SK-N-MC (cell line): ENCODE measurements around the gene ASB2.

ENCODE experiments used
- DNase-seq: peaks from one replicate; pipeline ENCODE4 v3.0.0-alpha.2; 2011; ENCODE audit warnings: low read depth, low spot score
- H3K27ac ChIP-seq: fragments of 200-600 bp; sonication (generic); 2 replicates; pipeline ENCODE4 v1.5.1; 2016; ENCODE audit warnings: mixed run types
- H3K36me3 ChIP-seq: fragments of 200-600 bp; sonication (generic); 2 replicates; pipeline ENCODE4 v1.6.1; 2017; ENCODE audit warnings: antibody characterized with exemption, low read length, mixed read lengths; ENCODE audit not compliant: insufficient read depth
- H3K4me3 ChIP-seq: fragments of 200-600 bp; sonication (generic); 2 replicates; pipeline ENCODE4 v1.5.1; 2016
- H3K9ac ChIP-seq: fragments of 200-600 bp; sonication (generic); 2 replicates; pipeline ENCODE4 v1.8.0; 2017; ENCODE audit warnings: mixed run types, mixed read lengths; ENCODE audit not compliant: insufficient read length
- H3K9me3 ChIP-seq: fragments of 200-600 bp; sonication (generic); 2 replicates; pipeline ENCODE4 v1.6.1; 2017; ENCODE audit warnings: low read depth, mild to moderate bottlenecking, antibody characterized with exemption, low read length, moderate library complexity, mixed read lengths
- EZH2 ChIP-seq: fragments of 200-600 bp; sonication (generic); IDR thresholded peaks from one replicate; pipeline ENCODE4 v1.6.1; 2017; ENCODE audit warnings: antibody characterized with exemption
- FOXP2 ChIP-seq: optimal IDR thresholded peaks from 2 replicates; pipeline ENCODE3; 2011; ENCODE audit warnings: mild to moderate bottlenecking, moderate library complexity; ENCODE audit not compliant: insufficient read depth; ENCODE audit errors: extremely low read length, control extremely low read depth
- POLR2AphosphoS5 ChIP-seq: IDR thresholded peaks from 2 replicates; pipeline ENCODE4 v1.6.1; 2012; ENCODE audit warnings: mild to moderate bottlenecking, low read depth, low read length, borderline replicate concordance

The ASB2 gene

GRCh38 chr14:93953739-93954515, 22.4 kb downstream of the ASB2 start:
- Histone ChIP-seq H3K9ac (no peak overlapping the region), H3K27ac (no peak overlapping the region), H3K4me3 (no peak overlapping the region), H3K36me3 (no peaks in the 10 kb centered on the region), H3K9me3 (no peaks in the 10 kb centered on the region)
- no peak for DNase-seq
- TF ChIP-seq EZH2 = no peak
- no peak for TF ChIP-seq FOXP2
- no peak for TF ChIP-seq POLR2AphosphoS5

- no peak overlapping the region for H3K4me3 ChIP-seq
- no peaks in the 10 kb centered on the region for H3K9me3 ChIP-seq
- no peak for DNase-seq
- TF ChIP-seq FOXP2 (no peak), EZH2 (no peak)
- no peak overlapping the region for H3K9ac ChIP-seq
- no peaks in the 10 kb centered on the region for H3K36me3 ChIP-seq
- no peak overlapping the region for H3K27ac ChIP-seq
These were observed 23.1 kb downstream of the ASB2 start for GRCh38 chr14:93953263-93953662.

GRCh38 chr14:93952829-93953228, 23.5 kb downstream of the ASB2 start:
- H3K9ac ChIP-seq = no peak overlapping the region
- TF ChIP-seq POLR2AphosphoS5 (no peak), EZH2 (no peak), FOXP2 (no peak)
- no peak for DNase-seq
- H3K9me3 ChIP-seq = no peaks in the 10 kb centered on the region
- H3K4me3 ChIP-seq = no peak overlapping the region
- H3K36me3 ChIP-seq = no peaks in the 10 kb centered on the region
- H3K27ac ChIP-seq = no peak overlapping the region

GRCh38 chr14:93951635-93952540, 24.5 kb downstream of the ASB2 start:
- Histone ChIP-seq H3K4me3 (no peak overlapping the region), H3K9ac (no peak overlapping the region), H3K9me3 (no peaks in the 10 kb centered on the region), H3K36me3 (no peaks in the 10 kb centered on the region), H3K27ac (no peak overlapping the region)
- TF ChIP-seq FOXP2 (no peak), POLR2AphosphoS5 (no peak), EZH2 (no peak)
- DNase-seq = no peak

- no peaks in the 10 kb centered on the region for H3K9me3 ChIP-seq
- H3K36me3 ChIP-seq = no peaks in the 10 kb centered on the region
- H3K27ac ChIP-seq = no peak overlapping the region
- no peak overlapping the region for H3K4me3 ChIP-seq
- no peak for DNase-seq
- no peak for TF ChIP-seq EZH2
- no peak for TF ChIP-seq POLR2AphosphoS5
- no peak for TF ChIP-seq FOXP2
- no peak overlapping the region for H3K9ac ChIP-seq
These were observed 25.3 kb downstream of the ASB2 start for GRCh38 chr14:93950948-93951634.

- Histone ChIP-seq H3K9me3 (no peaks in the 10 kb centered on the region), H3K9ac (no peak overlapping the region), H3K4me3 (no peak overlapping the region), H3K27ac (no peak overlapping the region), H3K36me3 (no peaks in the 10 kb centered on the region)
- DNase-seq = no peak
- no peak for TF ChIP-seq FOXP2
- no peak for TF ChIP-seq EZH2
- no peak for TF ChIP-seq POLR2AphosphoS5
These were observed 26.8 kb downstream of the ASB2 start for GRCh38 chr14:93949511-93950075.

DNA sequence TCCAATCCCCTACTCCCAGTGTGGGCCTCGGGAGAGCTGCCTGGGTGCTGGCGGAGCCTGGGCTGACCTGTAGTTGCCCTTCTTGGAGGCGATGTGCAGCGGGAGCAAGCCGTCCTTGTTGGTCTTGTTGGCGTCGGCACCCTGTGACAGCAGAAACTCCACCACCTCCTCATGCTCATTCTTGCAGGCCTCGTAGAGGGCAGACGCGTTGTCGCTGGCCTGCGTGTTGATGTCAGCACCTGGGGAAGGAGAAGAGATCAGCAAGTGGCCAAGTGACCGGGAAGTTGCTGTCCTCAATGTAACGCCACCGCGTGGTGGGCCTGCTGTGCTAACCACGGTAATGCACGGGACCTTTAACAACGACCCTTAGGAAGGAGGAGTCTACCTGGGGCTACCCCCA, 29.1 kb downstream of the ASB2 start:
- Histone ChIP-seq H3K36me3 (no peaks in the 10 kb centered on the region), H3K27ac (no peak overlapping the region), H3K4me3 (no peak overlapping the region), H3K9me3 (no peaks in the 10 kb centered on the region), H3K9ac (no peak overlapping the region)
- DNase-seq = no peak
- TF ChIP-seq EZH2 (no peak), FOXP2 (no peak), POLR2AphosphoS5 (no peak)

- Histone ChIP-seq H3K36me3 (no peaks in the 10 kb centered on the region), H3K4me3 (no peak overlapping the region), H3K9ac (no peak overlapping the region), H3K9me3 (no peaks in the 10 kb centered on the region), H3K27ac (no peak overlapping the region)
- DNase-seq = no peak
- TF ChIP-seq FOXP2 (no peak), POLR2AphosphoS5 (no peak), EZH2 (no peak)
These were observed 29.8 kb downstream of the ASB2 start for GRCh38 chr14:93946541-93947090.

- Histone ChIP-seq H3K36me3 (no peaks in the 10 kb centered on the region), H3K4me3 (no peak overlapping the region), H3K9ac (no peak overlapping the region), H3K9me3 (no peaks in the 10 kb centered on the region), H3K27ac (no peak overlapping the region)
- no peak for DNase-seq
- TF ChIP-seq EZH2 = no peak
- TF ChIP-seq FOXP2 = no peak
- TF ChIP-seq POLR2AphosphoS5 = no peak
These were observed 30.3 kb downstream of the ASB2 start for GRCh38 chr14:93946104-93946503.
